NCI-H460 (cell line): ENCODE results near the gene GPC3. TPM values are rescaled to one million over a fixed set of nuclear protein-coding genes. Genes with fewer than 3 reads are reported as not detected.
"Not testable (repeated sequence)": the region's sequence is repeated elsewhere in the genome, so short reads cannot be mapped to it uniquely, and the experiment has no call there.

ENCODE experiments used
- DNase-seq: peaks from one replicate; pipeline ENCODE4 v3.0.0-alpha.2; 2016; ENCODE audit warnings: low read depth; ENCODE audit errors: extremely low read depth
- total RNA-seq: library from RNA; depleted of rRNA; stranded (reverse); fragments of >200 nt; shearing (Covaris generic); gene quantifications from 2 replicates; pipeline ENCODE4 v1.2.3, GENCODE V29; 2014

GPC3 gene
- total RNA-seq, 1 experiment from 2014 or later, result not detected

DNA sequence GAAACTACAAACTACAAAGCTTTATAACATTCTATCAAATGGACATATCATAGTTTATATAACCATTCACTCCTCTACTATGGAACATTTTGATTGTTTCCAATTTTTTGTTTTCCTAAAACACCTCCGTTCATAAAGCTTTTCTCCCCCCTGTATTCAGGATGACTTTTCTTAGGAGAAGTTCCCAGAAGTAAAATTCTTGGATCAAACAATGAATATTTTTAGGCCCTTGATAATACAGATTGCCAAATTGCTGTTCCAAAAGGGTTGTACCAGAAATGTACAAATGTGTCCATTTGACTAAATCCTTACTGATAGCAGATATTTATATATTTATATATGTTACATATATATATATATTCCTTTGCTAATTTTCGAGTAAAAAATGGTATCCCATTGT lies 77.8 kb downstream of the GPC3 start:
- DNase-seq, result no peak

DNA sequence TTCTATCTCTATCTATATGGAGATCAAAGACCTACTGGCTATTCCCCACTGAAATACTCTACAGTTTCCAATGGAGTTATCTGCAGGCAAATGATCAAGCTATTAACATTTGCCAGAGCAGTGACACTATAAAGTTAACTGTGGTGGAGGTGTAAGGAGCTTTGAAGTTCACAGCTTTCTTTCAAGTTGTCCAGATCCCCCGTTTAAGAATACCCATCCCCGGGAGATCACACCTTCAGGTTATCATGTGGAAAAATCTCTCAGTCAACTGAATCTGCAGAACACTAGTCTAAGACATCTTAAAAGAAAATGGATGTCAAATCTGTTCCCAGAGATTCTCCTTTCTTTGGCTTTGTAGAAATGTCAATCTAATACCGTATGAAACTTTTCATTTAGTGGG lies 80.1 kb downstream of the GPC3 start:
- no peak for DNase-seq

- no peak for DNase-seq
Measured at GRCh38 chrX:133897593-133898163, 87.7 kb downstream of the GPC3 start.

- no peak for DNase-seq
Measured at GRCh38 chrX:133892337-133892736, 93.1 kb downstream of the GPC3 start.

DNA sequence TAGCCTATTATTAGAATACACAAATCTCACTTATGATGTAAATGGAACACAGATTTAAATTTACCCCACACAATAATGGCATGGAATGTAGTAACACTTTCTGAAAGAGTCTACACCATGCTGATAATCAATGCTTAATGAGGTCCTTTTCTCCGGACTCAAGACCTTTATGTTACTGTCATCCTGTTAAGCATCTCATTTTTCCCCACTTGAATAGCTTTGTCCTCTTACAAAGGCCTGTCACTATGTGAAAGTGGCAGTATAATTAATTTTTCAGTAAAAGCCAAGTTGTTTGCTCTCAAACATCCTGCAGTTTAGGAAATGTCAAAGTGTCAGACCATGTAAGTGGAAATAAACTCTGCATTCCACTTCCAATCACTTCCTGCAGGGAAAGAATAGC lies 96.4 kb downstream of the GPC3 start:
- no peak for DNase-seq

DNA sequence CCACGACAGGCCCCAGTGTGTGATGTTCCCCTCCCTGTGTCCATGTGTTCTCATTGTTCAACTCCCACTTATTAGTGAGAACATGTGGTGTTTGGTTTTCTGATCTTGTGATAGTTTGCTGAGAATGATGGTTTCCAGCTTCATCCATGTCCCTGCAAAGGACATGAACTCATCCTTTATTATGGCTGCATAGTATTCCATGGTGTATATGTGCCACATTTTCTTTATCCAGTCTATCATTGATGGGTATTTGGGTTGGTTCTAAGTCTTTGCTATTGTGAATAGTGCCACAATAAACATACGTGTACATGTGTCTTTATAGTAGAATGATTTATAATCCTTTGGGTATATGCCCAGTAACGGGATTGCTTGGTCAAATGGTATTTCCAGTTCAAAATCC lies 97.3 kb downstream of the GPC3 start:
- DNase-seq, result not testable (repeated sequence)

GRCh38 chrX:133884430-133885394 lies 100.7 kb downstream of the GPC3 start:
- no peak for DNase-seq

DNA sequence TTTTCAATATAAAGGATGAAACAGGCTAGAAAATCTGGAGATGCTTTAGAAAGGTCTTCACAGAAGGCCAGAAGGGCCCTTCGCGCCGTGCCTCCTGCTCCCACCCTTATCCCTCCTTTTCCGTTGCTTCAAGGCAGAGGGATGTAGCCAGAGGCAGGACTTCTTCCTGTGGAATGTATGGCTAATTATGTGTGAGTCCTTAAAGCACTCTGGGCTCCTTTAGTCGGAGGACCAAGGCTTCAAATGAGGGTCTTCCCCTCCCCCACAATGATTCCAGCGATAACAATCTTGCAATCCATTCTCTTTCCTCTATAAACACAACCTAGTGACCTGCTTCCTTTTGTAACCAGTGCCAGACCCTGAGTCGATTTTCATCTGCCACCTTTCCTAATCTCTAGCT lies 103.5 kb downstream of the GPC3 start:
- DNase-seq, result no peak

GRCh38 chrX:133881007-133881406 lies 104.4 kb downstream of the GPC3 start:
- DNase-seq, result no peak

DNA sequence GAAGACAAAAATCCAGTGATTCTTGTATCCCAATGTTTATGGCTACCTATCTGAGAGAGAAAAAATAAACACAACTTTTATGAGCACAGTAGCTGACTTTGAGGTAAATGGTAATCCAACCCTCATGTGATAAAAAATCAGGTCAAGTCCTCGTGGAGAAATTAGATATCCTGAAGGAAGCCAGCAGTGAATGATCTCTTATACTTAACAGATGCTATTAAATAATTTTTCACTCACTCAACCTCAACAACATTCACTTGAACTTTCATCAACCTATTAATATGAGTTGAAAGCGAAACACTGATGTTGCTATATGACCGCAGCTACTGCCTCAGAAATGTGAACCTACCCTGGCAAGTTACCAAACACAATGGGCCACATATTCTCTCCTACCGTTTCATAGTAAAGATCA lies 105.4 kb downstream of the GPC3 start:
- no peak for DNase-seq

GRCh38 chrX:133878710-133879109 lies 106.7 kb downstream of the GPC3 start:
- DNase-seq, result no peak

DNA sequence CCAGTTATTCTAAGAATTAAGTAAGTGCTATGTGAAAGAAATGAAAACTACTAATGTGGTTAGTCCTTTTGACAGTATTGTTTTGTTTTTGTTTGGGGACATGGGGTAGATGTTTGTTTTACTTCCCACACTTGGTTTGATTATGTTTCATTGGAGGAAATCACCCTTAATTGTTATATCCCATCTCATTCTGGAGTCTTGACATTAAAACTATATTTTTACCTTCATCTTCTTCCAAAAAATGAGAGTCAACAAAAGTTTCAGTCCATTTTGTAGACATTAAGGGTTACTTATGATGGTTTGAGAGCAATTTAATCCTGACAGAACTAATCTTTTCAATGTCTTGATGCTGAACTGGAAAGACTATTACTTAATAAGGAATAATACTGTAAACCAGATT lies 108.7 kb downstream of the GPC3 start:
- DNase-seq, result no peak

DNA sequence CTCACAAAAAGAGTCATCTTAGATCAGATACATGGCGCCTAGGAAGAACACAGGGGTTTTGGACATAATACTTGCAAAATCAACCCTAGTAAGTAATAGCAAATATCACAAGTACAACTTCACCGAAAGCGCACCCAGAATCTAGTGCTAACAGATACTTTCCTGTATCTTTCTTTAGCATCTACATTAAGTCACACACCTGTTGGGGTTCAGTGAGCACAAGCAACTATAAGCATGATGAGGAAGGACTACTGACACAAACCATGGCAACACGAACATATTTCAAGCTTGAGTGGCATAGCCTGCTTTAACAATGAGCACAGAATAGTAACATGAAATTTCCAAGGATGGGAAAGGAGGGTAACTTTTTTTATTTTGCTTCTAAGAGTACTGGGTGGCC lies 116.1 kb downstream of the GPC3 start:
- DNase-seq, result no peak

- no peak for DNase-seq
Measured at GRCh38 chrX:133868682-133869081, 116.7 kb downstream of the GPC3 start.

- no peak for DNase-seq
Measured at GRCh38 chrX:133868250-133868649, 117.1 kb downstream of the GPC3 start.

DNA sequence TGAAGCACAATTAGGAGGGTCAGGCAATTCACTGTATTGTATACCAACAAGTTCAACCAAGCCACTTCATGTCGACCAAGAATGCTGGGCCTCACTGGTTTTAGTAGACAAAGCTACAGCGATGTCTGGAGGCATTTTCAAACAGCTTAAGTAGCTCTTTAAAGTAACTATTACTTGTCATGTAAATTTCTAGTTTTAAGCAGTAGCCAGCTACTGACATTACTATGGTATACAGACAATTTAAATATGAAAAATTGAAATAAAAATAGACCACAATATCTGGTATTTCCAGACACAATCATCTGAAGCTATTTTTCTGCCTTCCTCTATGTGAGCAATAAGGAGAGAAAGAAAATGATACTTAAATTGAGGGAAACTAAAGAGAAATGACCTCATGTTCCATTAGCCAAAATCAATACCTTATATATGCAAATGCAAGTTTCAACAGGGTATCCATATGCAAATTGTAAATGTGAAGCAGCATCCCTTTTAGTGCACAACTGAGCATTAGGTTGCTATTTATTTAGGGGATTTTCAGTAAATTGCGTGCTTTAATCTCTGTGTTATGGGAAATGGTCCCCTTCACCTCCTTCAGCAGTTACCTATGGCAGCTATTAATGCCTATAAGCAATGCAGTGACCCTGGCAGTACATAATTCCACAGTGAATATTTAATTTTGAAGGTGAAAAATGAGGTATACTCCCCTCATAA lies 119.5 kb downstream of the GPC3 start:
- no peak for DNase-seq

GRCh38 chrX:133864236-133864635 lies 121.2 kb downstream of the GPC3 start:
- DNase-seq, result no peak

- DNase-seq, result no peak
Measured at GRCh38 chrX:133859860-133860259, 125.5 kb downstream of the GPC3 start.

GRCh38 chrX:133859336-133859735 lies 126.1 kb downstream of the GPC3 start:
- no peak for DNase-seq

GRCh38 chrX:133857640-133858269 lies 127.6 kb downstream of the GPC3 start:
- no peak for DNase-seq

DNA sequence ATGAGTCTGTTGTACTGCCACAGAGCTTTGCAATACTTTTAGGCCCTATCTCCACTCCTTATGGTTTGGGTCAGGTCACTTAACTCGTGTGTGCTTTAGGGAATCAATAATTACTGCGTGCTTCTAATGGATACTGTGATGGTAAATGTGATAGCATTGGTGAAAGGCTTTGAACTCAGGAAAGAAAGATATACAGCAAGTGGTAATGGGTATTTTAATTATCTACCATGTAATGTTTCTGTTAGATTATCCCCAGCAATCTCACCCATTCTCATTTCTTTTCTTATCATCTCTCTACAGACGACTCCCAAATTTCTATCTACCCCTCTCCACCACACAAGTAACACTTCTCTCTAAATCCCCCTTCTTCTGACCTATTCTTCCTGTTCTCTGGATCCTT lies 128.6 kb downstream of the GPC3 start:
- DNase-seq, result no peak
